Suppressor macrophage (primary cell): Measurements from ENCODE around the gene PTPN14.
A peak's percentile ranks its signal among the peaks of the same experiment; 100 is the strongest.

Experiments used
- DNase-seq, 4 experiments: peaks; one replicate each; pipeline ENCODE4 v3.0.0-alpha.2; 2020 to 2022

The PTPN14 gene

DNA sequence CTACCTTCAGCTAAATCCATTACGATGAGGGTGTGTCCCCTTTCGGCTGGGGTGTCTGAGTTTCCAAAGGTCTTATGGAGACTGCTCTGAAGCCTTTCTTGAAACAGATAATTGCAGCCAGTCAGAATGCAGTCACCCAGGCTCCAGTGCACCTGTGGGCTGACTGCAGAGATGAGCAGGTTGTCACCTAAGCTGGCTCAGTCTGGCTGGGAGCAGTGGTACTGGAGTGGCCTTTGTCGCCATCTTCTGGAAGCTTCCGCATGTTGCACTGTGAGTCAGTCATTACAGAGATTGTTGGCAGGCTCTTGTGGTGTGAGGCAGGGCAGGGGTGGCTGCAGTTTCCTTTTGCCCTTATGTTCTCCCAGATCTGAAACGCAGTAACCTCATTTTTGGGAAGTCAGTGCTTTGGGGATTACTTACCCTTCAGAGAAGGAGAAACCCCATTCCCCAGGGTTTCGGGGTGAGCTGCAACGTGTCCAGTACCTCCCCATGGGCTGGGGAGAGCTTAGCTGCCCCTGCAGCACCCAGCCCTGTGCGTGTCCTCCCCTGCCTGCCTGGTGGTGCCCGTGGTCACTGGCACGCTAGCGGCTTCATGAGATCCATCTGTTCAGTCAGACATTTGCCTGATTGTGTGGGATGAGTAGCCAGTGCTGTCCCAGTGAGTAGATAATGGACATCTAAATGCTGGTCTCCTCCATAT, 222.5 kb downstream of the PTPN14 start:
- peak; percentile 79 to 85 (median 84) for DNase-seq

DNA sequence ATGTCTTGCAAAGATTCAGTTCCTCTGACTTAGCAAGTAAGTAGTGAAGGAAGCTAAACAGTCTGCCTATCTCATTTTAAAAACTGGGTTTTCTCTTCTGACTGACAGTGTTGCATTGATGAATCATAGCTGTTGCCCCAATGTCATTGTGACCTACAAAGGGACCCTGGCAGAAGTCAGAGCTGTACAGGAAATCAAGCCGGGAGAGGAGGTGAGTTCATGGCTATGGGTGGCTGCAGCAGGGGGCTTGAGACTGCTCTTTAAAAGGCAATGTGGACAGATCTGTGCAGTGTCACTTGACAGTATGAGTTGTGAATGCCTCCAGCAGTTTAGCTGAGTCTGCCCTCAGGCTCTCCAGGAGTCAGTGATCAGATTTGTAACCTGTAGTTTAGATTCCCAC, 223.9 kb downstream of the PTPN14 start:
- no peak for DNase-seq

DNA sequence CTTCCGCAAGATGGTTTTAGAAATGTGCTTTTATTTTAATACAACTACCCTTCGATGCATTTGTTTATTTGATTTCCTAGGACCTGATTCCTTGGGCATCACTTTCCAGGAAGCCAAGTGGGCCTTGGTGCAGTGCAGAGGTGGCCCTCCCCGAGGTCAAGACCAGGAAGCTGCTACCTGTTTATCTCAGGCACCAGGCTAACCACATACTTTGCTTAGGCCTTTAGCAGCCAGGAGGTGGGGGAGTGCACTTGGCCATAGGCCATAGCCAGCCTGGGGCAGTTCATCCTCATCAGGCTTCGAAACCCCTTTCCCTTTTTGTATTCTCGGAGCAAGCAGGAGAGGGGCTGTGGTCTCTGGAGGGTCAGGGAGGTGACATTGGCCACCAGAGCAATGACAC, 225.0 kb downstream of the PTPN14 start:
- DNase-seq = no peak

DNA sequence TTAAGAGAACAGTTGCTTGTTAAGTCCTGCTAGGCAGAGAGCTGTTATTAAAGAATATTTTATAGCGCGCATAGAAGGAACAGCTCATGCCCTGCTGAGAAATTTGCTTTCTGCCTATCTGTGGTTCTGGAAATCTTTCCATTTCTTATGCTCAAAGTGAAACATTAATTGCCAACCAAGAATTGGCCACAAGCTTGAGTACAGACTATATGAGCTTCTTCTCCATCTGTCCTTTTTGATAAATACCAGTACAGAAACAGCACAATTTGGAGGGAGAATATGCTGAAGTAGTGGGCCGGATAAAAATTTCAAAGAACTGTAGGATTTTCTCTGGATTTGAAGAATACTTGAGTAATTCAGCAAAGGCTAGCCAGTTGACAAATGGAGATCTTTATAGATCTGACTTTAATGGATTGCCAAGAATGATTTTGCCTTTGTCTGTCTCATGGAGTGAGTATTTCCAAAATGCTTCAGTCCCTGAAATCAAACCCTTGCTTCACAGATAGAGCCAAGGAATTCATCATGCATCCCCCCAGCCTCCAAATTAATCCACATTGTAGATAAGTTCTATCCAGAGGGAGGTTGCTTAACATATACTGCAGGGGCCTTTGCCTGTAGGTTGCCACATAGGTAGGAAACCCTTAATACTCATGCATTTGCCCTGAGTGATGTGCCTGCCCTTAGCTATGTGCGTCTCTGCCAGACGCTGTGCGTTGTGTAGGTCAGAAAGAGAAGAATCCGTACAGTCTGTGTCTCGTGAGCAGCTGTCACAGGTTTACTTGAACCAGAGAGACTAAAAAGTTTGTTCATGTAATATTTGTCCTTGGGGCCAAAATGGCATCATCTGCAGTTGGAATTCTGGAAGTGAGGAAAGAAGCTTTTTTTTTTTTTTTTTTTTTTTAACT, 226.3 kb downstream of the PTPN14 start:
- DNase-seq = no peak

DNA sequence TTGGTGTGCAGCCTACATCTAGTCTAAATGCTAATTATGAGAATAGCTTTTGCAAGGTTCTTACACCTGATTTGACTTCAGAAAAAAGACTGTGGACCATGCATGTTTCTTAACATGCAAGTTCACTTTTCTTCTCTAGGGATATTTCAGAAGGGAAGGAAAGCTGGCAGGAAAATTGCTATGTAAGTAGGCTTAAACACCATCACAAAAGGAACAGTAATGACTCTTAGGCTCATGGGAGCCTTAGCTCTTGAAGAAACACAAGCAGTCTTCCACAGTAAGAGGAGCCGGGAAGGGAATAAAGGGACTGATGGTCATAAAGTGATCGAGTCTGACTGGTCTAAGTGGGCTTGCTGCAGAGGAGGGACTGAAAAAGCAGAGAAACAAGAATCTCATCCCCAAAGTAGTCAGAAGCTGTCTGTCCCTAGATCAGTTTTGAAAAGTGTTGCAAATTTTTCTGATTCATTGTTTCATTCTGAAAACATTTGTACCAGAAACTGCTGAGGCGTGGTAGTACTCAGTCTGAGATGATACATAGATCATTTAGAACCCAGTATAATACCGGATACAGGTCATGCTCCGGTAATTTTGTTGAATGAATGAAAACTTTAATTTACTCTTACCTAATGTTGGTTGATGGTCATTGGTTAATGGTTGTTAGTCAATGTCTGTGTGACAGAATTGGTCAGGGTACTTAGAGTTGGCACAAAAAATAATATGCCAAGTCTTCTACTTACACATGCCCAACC, 229.5 kb downstream of the PTPN14 start:
- no peak for DNase-seq

DNA sequence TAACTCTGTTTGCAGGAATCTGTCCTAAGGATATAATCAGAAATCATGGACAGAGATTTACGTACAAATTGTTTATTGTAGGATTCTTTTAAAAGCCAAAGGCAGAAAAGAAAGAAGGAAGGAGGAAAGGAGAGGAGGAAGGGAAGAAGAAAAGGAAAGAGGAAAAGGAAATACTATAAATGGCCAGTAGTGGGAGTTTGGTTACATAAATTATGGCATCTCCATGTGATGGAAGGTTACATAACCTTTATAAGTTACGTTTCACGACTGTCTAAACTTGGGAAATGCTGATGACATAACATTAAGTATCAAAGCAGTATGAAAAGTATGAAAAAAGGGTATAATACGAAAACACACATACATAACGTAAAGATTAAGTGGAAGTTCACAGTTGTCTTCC, 231.5 kb downstream of the PTPN14 start:
- peak in 2 of 4 experiments; percentile 46 to 51 for DNase-seq

DNA sequence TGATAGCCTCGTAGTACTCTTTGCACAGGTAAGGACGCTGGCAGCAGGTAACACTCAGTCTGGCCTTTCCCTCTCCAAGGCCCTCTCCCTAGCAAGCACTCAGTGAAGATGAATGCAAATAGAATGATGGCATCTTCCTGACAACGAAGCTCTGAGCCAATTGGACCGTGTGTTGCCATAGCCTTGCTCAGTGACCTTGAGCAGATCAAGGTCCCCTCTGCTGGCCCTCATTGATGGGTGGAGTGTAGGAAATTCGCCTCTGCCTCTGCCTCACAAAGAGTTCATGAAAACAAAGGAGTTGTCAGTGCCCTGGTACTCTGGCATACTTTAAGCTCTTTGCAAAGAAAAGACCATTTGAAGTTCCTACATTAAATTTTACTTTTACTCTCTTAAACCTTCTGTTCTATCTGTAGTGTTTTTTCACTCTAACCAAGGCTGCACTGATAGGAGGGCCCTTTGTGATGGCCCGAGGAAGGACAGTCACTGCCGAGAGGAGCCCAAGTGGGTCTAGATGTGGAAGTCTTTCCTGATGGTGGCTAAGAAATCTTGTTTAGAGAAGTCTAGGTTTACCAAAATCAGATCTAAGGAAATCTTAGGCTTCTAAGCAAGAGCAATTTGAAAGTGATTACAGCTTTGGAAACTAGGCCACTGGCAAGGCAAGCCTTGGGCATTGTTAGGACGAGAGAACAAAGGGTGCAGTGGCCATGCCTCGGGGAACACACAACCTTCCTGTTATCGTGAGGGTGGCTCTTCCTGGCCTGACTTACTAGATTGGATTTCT, 232.3 kb downstream of the PTPN14 start:
- no peak for DNase-seq

DNA sequence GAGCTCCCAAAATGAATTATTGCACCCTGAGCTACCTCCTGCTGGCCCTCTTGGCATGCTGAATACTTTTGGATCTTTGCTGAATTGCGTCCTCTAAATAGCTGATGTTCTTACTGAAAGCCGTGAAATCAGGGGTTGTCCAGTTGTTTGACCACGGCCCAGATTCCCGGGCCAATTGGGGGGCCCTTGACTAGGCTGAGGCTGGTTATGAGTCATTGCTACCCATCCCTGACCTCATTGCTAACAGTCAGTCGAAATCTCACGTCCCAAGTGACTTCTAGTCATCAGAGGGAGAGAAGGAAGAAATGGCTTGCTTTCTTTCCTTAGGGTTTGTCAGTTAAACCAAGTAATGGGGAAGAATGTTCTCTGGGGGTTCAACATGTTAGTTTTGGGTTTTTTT, 233.0 kb downstream of the PTPN14 start:
- no peak for DNase-seq

DNA sequence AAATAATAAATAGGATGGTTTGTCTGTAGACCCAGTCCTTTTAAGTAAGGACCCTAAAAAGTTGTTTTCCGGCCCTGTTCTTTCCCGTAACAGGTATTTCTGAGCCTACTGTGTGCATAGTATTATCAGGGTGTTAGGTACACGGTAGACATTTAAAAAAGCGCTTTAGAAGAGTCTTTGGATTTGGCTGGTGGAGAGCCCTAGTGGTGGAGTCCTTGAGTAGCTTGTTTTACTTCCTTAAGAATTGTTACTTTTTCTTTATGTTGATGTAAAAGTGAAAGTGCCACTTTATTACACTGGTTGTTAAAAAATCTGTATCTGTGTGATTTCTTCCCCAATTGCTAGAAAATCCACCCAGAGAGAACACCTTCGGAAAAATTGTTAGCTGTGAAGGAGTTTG, 233.7 kb downstream of the PTPN14 start:
- no peak for DNase-seq

DNA sequence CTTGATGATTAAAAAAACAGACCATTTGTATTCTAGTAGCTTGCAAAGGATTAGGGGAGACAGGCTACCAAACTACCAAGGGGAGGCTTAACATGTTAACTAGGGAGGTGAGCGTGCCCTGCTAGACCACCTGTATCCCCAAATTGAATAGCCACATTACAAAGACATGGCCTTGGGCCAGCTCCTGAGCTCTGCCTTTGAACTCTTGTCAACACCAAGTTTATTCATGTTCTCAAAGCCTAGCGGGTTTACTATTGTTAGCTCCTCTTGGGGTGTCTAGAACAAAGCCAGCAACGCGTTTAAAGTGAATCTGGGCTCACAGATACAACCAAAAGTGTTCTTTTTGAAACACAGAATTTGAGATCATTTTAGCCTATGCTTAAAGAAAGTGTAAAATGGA, 234.1 kb downstream of the PTPN14 start:
- no peak for DNase-seq

DNA sequence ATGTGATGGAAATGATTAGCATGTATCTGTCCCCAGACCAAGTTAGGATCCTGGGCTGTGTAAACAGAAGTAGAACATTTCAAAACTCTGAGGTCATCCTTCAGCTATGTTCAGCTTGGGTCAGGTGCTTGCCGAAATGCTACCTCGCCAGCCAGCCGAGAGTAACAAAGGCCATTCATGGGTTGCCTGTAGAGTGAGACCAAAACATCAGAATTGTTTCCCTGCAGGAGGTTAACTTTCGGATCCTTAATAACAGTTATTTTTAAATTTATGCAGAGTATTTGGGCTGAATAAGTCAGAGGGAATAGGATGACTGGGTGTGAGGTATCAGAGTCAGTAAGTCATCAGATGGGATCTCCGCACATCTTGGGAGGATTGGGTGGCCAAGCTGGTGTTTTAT, 234.8 kb downstream of the PTPN14 start:
- DNase-seq = no peak

DNA sequence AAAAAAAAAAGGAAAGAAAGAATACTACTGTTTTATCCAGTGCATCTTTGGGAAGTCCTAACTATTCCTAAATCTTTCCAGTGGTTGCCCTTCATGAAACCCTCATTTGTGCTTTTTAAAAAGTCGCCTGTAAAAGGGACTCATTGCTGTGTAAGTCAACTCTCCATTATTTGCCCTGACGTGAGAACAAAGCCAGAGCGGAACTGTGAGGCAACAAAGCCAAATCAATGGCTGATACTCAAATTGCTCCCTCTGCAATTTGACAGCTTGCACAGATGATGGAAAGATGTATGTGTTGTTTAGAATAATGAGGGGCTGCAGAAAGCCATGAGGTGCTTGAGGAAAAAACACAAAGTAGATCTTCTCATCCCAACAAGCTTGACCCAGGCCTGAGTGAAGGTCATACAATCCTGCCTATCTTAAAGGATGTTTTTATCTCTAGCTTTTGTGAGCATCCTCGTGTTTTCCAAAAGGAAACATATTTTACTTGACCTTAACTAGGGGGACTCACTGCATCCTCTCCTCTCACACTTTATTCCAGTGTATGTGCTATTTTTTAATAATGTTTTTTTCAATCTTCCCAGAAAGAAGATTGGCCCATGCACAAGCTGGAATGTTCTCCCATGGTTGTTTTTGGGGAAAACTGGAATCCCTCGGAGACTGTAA, 237.1 kb downstream of the PTPN14 start:
- DNase-seq = no peak

DNA sequence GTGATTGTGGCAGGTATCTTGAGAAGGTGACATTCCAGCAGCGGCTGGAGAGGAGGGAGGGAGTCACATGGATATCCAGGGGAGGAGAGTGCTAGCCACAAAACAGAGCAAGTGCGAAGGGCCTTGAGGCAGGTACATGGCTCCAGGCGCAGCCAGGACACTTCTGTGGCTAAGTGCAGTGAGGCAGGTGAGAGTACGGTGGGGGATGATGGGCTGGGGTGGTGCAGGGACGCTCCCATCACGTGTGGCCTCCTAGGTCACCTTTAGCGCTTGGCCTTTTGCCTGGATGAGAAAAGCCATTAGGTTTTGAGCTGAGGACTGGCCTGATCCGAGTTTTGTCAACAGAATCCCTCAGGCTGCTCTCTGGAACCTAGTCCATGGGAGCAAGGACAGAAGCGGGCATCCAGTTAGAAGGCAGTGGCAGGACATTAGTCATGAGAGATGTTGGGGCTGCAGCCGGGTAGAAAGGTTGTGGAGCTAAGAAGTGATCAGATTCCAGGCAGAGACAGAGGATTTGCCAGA, 238.8 kb downstream of the PTPN14 start:
- no peak for DNase-seq

DNA sequence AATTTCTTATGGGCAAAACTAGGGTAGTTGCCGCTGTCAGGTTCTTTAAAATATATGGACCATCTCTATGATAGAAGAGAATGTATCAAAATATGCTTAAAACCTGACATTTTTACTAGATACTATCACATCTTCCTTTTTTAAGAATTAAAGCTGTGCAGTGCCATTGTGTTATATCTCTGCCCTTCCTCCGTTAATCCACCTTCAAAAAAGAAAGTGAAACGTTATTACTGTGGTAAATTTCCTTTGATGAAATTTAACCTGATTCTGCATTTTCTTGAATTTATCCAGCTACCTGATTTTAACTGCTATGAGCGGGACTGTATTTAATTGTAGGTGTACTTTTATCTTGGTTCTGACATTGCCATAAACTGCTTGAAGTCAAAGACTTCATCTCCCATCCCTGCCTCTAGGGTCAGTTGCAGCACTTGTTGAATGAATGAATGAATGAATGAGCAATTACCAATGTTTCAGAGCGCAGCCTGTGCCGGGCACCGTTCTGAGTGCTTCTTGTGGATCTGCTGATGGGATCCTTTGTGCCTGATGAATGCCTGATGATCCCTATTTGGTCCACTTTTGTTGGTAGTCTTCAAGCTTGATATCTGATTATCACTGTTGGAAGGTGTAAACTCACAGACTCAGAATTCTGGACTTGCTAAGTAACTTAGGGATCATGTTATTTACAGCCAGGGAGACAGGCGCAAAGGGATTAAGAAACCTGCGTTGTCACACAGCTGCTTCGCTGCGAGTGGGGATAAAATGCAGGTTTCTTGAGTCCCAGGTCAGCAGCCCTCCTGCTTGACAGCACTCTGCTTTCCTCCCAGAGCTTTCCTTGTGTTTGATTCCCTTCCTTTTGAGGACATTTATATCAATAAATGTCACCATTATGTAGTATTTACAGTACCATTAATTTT, 240.4 kb downstream of the PTPN14 start:
- no peak for DNase-seq

DNA sequence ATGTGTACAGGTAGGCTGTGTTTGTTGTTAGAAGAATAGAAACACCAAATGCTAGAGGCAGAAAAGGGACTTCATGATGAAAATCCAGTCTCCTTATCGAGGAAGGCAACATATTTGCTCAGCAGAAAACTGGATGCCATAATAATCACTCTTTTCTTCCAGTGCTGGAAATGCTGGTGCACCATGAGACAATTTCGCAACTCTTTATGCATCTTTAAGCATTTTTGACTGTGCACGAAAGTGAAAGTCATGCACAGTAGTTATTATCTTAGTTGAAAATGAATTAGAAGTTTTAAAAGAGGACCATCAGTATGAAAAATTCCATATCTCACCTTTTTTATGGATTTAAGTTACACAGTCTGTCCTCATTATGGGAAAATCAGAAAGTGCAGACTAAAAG, 241.4 kb downstream of the PTPN14 start:
- DNase-seq = peak; percentile 21 to 72 (median 43)

DNA sequence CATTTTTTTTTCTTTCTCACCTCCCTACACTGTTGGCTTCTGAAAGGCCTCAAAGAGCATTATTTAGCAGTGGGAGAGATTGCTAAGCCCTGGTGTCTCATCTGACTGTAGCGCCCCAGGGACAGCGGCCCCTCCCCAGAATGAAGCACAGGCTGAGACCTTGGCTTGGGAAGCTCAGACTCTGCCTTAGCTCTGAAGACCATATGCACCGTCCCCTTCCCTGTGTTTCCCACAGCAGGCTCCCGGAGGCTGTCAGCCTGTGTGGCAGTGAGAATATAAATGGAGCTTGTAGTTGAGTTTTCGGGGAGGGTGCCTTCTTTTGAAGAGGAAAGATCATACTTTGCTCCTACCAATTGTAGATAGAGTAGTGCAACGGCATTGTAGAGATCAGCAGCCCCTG, 245.1 kb downstream of the PTPN14 start:
- no peak for DNase-seq

DNA sequence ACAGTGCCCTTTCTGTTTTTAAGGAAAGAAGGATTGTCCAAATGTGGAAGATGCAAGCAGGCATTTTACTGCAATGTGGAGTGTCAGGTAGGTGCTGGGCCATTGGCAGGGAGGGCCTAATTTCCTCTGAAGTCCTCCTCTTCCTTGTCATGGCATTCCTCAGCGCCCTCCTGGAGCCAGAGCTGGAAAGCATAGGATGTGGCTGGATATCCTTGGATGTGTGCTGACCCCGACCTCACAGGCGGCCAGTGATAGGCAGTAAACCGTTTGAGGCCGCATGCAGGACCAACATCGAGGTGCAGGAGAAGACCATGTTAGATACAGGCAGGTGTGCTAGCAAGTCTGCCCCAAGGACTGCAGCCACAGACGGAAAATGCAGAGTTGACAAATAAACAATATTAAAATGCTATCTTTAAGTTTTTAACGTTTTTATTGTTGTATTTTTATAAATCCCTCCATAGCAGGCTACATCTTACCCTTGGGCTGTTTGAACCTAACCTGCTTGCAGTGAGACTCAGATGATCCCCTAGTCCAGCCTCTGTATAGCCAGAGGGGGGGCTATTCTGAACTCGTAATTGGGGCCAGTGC, 246.1 kb downstream of the PTPN14 start:
- no peak for DNase-seq

DNA sequence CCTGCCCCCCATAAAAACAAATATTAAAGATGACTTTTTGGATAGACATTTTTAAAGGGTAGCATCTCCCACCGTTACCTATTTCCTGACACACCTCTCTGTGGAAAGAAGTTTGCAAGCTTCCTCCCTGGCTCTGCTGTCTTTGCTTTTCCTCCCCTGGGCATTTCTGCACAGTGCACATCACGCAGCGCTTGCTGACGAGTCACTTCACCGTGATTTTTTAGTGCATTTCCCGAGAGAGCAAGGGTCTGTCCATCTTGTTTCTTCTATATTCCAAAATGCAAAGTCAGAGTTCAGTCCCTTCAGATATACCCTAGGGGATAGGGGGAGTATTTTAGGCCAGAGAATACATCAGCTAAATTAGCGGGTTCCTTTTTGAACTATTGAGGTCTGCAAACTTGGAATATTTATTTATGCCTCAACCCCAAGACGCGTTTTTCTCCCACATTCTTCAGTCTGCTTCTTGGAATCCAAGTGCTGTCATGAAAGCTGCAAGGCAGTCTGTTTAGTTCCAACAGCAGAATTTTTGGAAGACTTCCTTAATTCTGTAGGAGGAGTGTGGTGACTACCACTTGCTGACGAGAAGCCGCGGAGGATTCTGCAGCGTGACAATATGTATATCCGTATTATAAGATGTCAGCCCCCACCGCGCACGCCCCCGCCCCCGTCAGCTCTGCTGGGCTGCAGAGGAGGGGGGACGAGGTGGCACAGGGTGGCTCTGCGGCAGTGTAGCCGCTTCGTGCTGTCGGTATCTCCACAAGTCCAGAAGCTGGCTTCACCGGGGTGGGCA, 248.1 kb downstream of the PTPN14 start:
- DNase-seq = peak in 2 of 4 experiments; percentile 29 to 56

DNA sequence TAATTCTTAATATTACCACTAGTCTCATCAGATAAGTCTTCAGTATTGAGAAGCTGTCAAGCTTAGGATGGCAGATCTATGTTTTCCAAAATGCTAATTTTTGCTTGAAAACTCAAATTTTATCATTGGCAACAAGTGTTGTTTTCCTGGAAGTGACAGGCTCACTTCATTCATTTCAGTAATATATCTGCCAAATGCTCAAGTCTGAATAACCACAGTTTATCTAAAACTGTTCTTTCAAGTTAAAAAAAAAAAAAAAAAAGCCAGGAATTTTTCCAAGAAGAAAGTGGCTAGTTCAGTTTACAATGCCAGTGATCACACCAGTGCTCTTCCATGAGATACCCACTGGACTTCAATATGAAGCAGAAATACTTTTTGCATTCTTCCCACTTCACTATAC, 249.9 kb downstream of the PTPN14 start:
- DNase-seq = no peak
